Measurements from ENCODE around the gene AKT3.
"Not testable (repeated sequence)": the region's sequence is repeated elsewhere in the genome, so short reads cannot be mapped to it uniquely, and the experiment has no call there.

The AKT3 gene
- total RNA-seq, result 58.5 to 204 reads per million in 2 experiments

GRCh38 chr1:243850202-243850451, at the start of gene AKT3:
Gene AKT3 (minus strand): TSS chr1:243850243. CDS start chr1:243843170, 7,073 bp downstream.
- no peak for DNase-seq (ENCODE audit: low read depth)

GRCh38 chr1:243898278-243898677, 48.2 kb upstream of the AKT3 start:
- DNase-seq (ENCODE audit: low read depth), result no peak

GRCh38 chr1:243896313-243896712, 46.3 kb upstream of the AKT3 start:
- no peak for DNase-seq (ENCODE audit: low read depth)

- no peak for DNase-seq (ENCODE audit: low read depth)
These were observed 42.4 kb upstream of the AKT3 start for GRCh38 chr1:243892456-243892855.

GRCh38 chr1:243890576-243890975, 40.5 kb upstream of the AKT3 start:
- no peak for DNase-seq (ENCODE audit: low read depth)

- DNase-seq (ENCODE audit: low read depth), result no peak
These were observed 35.8 kb upstream of the AKT3 start for GRCh38 chr1:243885806-243886205.

- DNase-seq (ENCODE audit: low read depth), result no peak
These were observed 34.6 kb upstream of the AKT3 start for GRCh38 chr1:243884603-243885002.

GRCh38 chr1:243883551-243883950, 33.5 kb upstream of the AKT3 start:
- no peak for DNase-seq (ENCODE audit: low read depth)

GRCh38 chr1:243882276-243882675, 32.2 kb upstream of the AKT3 start:
- DNase-seq (ENCODE audit: low read depth), result no peak

- not testable (repeated sequence) for DNase-seq (ENCODE audit: low read depth)
These were observed 27.0 kb upstream of the AKT3 start for GRCh38 chr1:243877058-243877457.

GRCh38 chr1:243855616-243856318, 5.7 kb upstream of the AKT3 start:
- no peak for DNase-seq (ENCODE audit: low read depth)

GRCh38 chr1:243851765-243852164, 1.7 kb upstream of the AKT3 start:
- DNase-seq (ENCODE audit: low read depth), result no peak

GRCh38 chr1:243851257-243851756, 1.3 kb upstream of the AKT3 start:
- no peak for DNase-seq (ENCODE audit: low read depth)

- peak; percentile 76 for DNase-seq (ENCODE audit: low read depth)
These were observed 611 bp upstream of the AKT3 start for GRCh38 chr1:243850452-243851256.

GRCh38 chr1:243849421-243850201, 432 bp downstream of the AKT3 start:
- DNase-seq (ENCODE audit: low read depth), result peak; percentile 58

- DNase-seq (ENCODE audit: low read depth), result no peak
These were observed 1.1 kb downstream of the AKT3 start for GRCh38 chr1:243848858-243849420.

GRCh38 chr1:243848165-243848857, 1.7 kb downstream of the AKT3 start:
- no peak for DNase-seq (ENCODE audit: low read depth)

GRCh38 chr1:243846761-243847160, 3.3 kb downstream of the AKT3 start:
- DNase-seq (ENCODE audit: low read depth), result no peak

GRCh38 chr1:243845888-243846287, 4.2 kb downstream of the AKT3 start:
- DNase-seq (ENCODE audit: low read depth), result no peak

GRCh38 chr1:243844186-243844585, 5.9 kb downstream of the AKT3 start:
- DNase-seq (ENCODE audit: low read depth), result no peak

GRCh38 chr1:243842978-243843511, 7.0 kb downstream of the AKT3 start:
- no peak for DNase-seq (ENCODE audit: low read depth)
